Nephron progenitor cell (in vitro differentiated cells): Measurements from ENCODE around the gene EID3.
"Not testable (repeated sequence)": the region's sequence is repeated elsewhere in the genome, so short reads cannot be mapped to it uniquely, and the experiment has no call there.

Experiments
- DNase-seq: peaks from one replicate; pipeline ENCODE4 v3.0.0; 2021
- H3K27ac Mint-ChIP-seq: 2 replicates; pipeline ENCODE4 v1.8.0; 2021; ENCODE audit warnings: mild to moderate bottlenecking, moderate library complexity, mixed read lengths
- H3K27me3 Mint-ChIP-seq: 2 replicates; pipeline ENCODE4 v1.8.0; 2021; ENCODE audit warnings: mild to moderate bottlenecking, low read depth, mixed read lengths; ENCODE audit not compliant: poor library complexity
- H3K36me3 Mint-ChIP-seq: 2 replicates; pipeline ENCODE4 v1.8.0; 2021; ENCODE audit warnings: low read depth, mixed read lengths
- H3K4me1 Mint-ChIP-seq: 2 replicates; pipeline ENCODE4 v1.8.0; 2021; ENCODE audit warnings: mixed read lengths
- H3K4me3 Mint-ChIP-seq: 2 replicates; pipeline ENCODE4 v1.8.0; 2021; ENCODE audit warnings: mild to moderate bottlenecking, moderate library complexity, mixed read lengths
- H3K9me3 Mint-ChIP-seq: 2 replicates; pipeline ENCODE4 v1.8.0; 2021; ENCODE audit warnings: mild to moderate bottlenecking, moderate library complexity, mixed read lengths
- CTCF ChIP-seq: fragments of 200-600 bp; sonication (generic); IDR thresholded peaks from 2 replicates; pipeline ENCODE4 v1.5.0; 2021; ENCODE audit warnings: antibody characterized with exemption

EID3 gene

GRCh38 chr12:104292872-104293794, 10.4 kb upstream of the EID3 start:
- Mint-ChIP-seq H3K36me3 (peaks cover 60% of the 10 kb centered on the region), H3K4me1 (peaks cover 49% of the 10 kb centered on the region), H3K27me3 (no peaks in the 10 kb centered on the region), H3K4me3 (no peak overlapping the region), H3K9me3 (peaks cover 4% of the 10 kb centered on the region), H3K27ac (peak overlapping the region; percentile 54)
- no peak for DNase-seq
- no peak for TF ChIP-seq CTCF

GRCh38 chr12:104294158-104294859, 9.2 kb upstream of the EID3 start:
- H3K4me1 Mint-ChIP-seq = peaks cover 37% of the 10 kb centered on the region
- H3K27ac Mint-ChIP-seq = not testable (repeated sequence)

GRCh38 chr12:104294927-104295668, 8.4 kb upstream of the EID3 start:
- TF ChIP-seq CTCF = no peak
- Mint-ChIP-seq H3K36me3 (peaks cover 79% of the 10 kb centered on the region), H3K27me3 (no peaks in the 10 kb centered on the region), H3K9me3 (peaks cover 4% of the 10 kb centered on the region), H3K4me3 (no peak overlapping the region), H3K4me1 (peaks cover 36% of the 10 kb centered on the region), H3K27ac (peak overlapping the region; percentile 27)
- no peak for DNase-seq

More at GRCh38 chr12:104294158-104294859, 9.2 kb upstream of the EID3 start:
- H3K9me3 Mint-ChIP-seq, H3K27me3 Mint-ChIP-seq, H3K4me3 Mint-ChIP-seq: not testable (repeated sequence)
- DNase-seq = peak; percentile 41
- peak; percentile 31 for TF ChIP-seq CTCF
- peaks cover 71% of the 10 kb centered on the region for H3K36me3 Mint-ChIP-seq

GRCh38 chr12:104295954-104296353, 7.6 kb upstream of the EID3 start:
- Mint-ChIP-seq H3K36me3 (peaks cover 88% of the 10 kb centered on the region), H3K27ac (no peak overlapping the region)
- TF ChIP-seq CTCF = no peak

GRCh38 chr12:104296718-104297117, 6.8 kb upstream of the EID3 start:
- Mint-ChIP-seq H3K36me3 (peaks cover 92% of the 10 kb centered on the region), H3K27me3 (no peaks in the 10 kb centered on the region), H3K27ac (no peak overlapping the region), H3K9me3 (peaks cover 15% of the 10 kb centered on the region), H3K4me1 (peaks cover 34% of the 10 kb centered on the region), H3K4me3 (no peak overlapping the region)
- no peak for DNase-seq
- TF ChIP-seq CTCF = no peak

More at GRCh38 chr12:104295954-104296353, 7.6 kb upstream of the EID3 start:
- DNase-seq = no peak
- H3K9me3 Mint-ChIP-seq = peaks cover 10% of the 10 kb centered on the region
- H3K27me3 Mint-ChIP-seq = no peaks in the 10 kb centered on the region
- H3K4me1 Mint-ChIP-seq = peaks cover 36% of the 10 kb centered on the region
- no peak overlapping the region for H3K4me3 Mint-ChIP-seq
